GM19455 (cell line): Measurements from ENCODE around the gene ALG6.
"Not testable (repeated sequence)": the region's sequence is repeated elsewhere in the genome, so short reads cannot be mapped to it uniquely, and the experiment has no call there.

Experiments used
- ATAC-seq: cut with Tn5 transposase; IDR thresholded peaks from one replicate; pipeline ENCODE4 v1.9.1; 2021; ENCODE audit not compliant: unreplicated experiment

ALG6 gene

GRCh38 chr1:63328122-63328521, 39.3 kb upstream of the ALG6 start:
- no peak for ATAC-seq

- ATAC-seq, result no peak
Measured at GRCh38 chr1:63328781-63329180, 38.6 kb upstream of the ALG6 start.

- no peak for ATAC-seq
Measured at GRCh38 chr1:63329621-63330330, 37.7 kb upstream of the ALG6 start.

GRCh38 chr1:63330331-63330916, 37.0 kb upstream of the ALG6 start:
- ATAC-seq, result no peak

GRCh38 chr1:63342402-63342801, 25.0 kb upstream of the ALG6 start:
- no peak for ATAC-seq

- ATAC-seq, result no peak
Measured at GRCh38 chr1:63343922-63344321, 23.5 kb upstream of the ALG6 start.

- ATAC-seq, result no peak
Measured at GRCh38 chr1:63350320-63350719, 17.1 kb upstream of the ALG6 start.

GRCh38 chr1:63352736-63353135, 14.7 kb upstream of the ALG6 start:
- ATAC-seq, result no peak

- not testable (repeated sequence) for ATAC-seq
Measured at GRCh38 chr1:63356234-63356633, 11.2 kb upstream of the ALG6 start.

- no peak for ATAC-seq
Measured at GRCh38 chr1:63359561-63359960, 7.9 kb upstream of the ALG6 start.

- no peak for ATAC-seq
Measured at GRCh38 chr1:63362073-63362472, 5.4 kb upstream of the ALG6 start.

- ATAC-seq, result no peak
Measured at GRCh38 chr1:63362578-63362977, 4.8 kb upstream of the ALG6 start.

- ATAC-seq, result no peak
Measured at GRCh38 chr1:63363014-63363413, 4.4 kb upstream of the ALG6 start.

- ATAC-seq, result no peak
Measured at GRCh38 chr1:63366908-63367214, 566 bp upstream of the ALG6 start.

- peak; percentile 9 for ATAC-seq
Measured at GRCh38 chr1:63368131-63368530, 704 bp downstream of the ALG6 start.

- ATAC-seq, result no peak
Measured at GRCh38 chr1:63379583-63379982, 12.2 kb downstream of the ALG6 start.

GRCh38 chr1:63381741-63382140, 14.3 kb downstream of the ALG6 start:
- ATAC-seq, result no peak

GRCh38 chr1:63401945-63402344, 34.5 kb downstream of the ALG6 start:
- ATAC-seq, result no peak

GRCh38 chr1:63403386-63403785, 36.0 kb downstream of the ALG6 start:
- no peak for ATAC-seq

GRCh38 chr1:63405021-63405420, 37.6 kb downstream of the ALG6 start:
- ATAC-seq, result no peak

GRCh38 chr1:63405987-63406386, 38.6 kb downstream of the ALG6 start:
- ATAC-seq, result no peak

- no peak for ATAC-seq
Measured at GRCh38 chr1:63407002-63407401, 39.6 kb downstream of the ALG6 start.

- ATAC-seq, result no peak
Measured at GRCh38 chr1:63408331-63408730, 40.9 kb downstream of the ALG6 start.
